B cell (primary cell): ENCODE results near the gene NBEA.

ENCODE experiments used
- CTCF ChIP-seq: fragments of 200-600 bp; IDR thresholded peaks from one replicate; pipeline ENCODE4 v1.8.0; 2022; ENCODE audit warnings: antibody characterized with exemption, mild to moderate bottlenecking
- EZH2 ChIP-seq: IDR thresholded peaks from 2 replicates; pipeline ENCODE4 v1.6.1; 2012; ENCODE audit warnings: borderline replicate concordance, low read depth, mild to moderate bottlenecking, moderate library complexity, low read length; ENCODE audit not compliant: insufficient read depth, poor library complexity, severe bottlenecking

GRCh38 chr13:35211949-35212348 lies 269.9 kb downstream of the NBEA start:
- TF ChIP-seq CTCF (no peak), EZH2 (no peak)
